WI38 (cell line): ENCODE data around the gene IL10.

Experiments
- H3K4me3 ChIP-seq: 2 replicates; pipeline ENCODE4 v1.5.1; 2011; ENCODE audit warnings: low read depth, mild to moderate bottlenecking, control low read depth, low read length
- TF ChIP-seq, protein P1 (sequence below): IDR thresholded peaks from 2 replicates; pipeline ENCODE4 v1.5.1; 2012; ENCODE audit warnings: low read depth, mild to moderate bottlenecking, control low read depth, low read length

Gene IL10

DNA sequence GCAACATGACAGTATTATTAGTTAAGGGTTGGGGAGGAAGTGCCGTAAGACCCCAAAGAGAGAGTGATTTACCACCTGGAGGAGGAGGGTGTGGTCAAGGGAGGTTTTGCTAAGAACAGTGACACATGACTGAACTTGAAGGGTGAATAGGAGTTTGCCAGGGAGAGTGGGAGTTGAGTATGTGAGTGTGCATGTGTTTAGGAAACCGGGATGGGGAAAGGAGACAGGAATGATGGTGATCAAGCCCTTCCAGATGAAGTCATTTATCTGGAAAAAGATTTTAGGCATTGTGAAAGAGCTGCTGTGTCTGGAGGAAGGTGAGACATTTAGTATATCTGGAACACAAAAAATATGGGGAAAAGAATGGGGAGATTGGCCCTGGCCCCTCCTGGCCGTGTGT, 28.1 kb upstream of the IL10 start:
- TF ChIP-seq, protein P1, sequence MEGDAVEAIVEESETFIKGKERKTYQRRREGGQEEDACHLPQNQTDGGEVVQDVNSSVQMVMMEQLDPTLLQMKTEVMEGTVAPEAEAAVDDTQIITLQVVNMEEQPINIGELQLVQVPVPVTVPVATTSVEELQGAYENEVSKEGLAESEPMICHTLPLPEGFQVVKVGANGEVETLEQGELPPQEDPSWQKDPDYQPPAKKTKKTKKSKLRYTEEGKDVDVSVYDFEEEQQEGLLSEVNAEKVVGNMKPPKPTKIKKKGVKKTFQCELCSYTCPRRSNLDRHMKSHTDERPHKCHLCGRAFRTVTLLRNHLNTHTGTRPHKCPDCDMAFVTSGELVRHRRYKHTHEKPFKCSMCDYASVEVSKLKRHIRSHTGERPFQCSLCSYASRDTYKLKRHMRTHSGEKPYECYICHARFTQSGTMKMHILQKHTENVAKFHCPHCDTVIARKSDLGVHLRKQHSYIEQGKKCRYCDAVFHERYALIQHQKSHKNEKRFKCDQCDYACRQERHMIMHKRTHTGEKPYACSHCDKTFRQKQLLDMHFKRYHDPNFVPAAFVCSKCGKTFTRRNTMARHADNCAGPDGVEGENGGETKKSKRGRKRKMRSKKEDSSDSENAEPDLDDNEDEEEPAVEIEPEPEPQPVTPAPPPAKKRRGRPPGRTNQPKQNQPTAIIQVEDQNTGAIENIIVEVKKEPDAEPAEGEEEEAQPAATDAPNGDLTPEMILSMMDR = no peak

DNA sequence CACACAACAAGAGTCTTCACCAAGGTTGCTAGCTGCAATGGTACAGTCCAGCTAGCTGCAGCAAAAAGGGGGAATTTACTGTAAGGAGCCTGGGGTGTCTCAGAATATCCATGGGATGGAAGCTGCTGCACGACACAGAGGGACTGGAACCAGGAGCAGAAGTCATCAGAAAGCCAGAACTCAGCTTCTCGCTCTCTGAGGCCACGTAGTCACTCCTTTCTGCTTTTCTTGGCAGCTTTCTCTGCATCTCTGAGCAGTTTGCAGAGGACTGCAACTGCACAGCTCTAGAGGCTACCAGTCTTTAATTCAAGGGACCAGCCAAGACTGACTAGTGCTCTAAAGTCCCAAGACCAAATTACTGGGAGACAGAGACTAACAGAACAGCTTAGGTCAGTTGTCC, 27.0 kb upstream of the IL10 start:
- no peak overlapping the region for H3K4me3 ChIP-seq
- TF ChIP-seq, protein P1 = no peak

More for the DNA sequence above, 28.1 kb upstream of the IL10 start:
- no peak overlapping the region for H3K4me3 ChIP-seq

DNA sequence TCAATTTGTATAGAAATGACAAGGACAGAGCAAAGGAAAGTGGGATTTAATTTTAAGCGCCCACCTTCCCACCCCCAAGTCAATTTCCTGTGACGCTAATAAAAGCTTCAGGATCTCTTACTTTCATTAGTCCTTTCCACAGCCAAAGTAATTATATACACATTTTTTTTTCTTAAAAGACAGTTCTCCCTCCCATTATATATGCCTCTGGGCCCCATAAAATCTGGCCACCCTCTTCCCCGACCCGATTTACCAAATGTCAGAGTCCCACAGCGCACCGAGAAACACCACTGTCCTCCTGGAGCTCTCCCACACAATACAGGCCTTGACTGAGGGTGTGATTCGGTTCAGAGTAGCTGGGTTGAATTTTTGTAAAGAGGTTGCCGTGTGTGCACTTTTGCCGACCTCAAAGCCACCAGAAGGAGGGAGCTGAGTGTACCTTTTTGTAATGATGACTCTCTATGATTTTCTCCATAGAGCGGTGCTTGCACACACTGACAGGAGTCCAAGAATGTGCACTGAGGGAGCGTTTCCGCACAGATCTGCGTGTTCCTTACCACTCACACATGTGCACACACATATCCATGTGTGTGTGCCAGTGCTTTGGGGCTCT, 26.2 kb upstream of the IL10 start:
- no peak overlapping the region for H3K4me3 ChIP-seq
- TF ChIP-seq, protein P1 = no peak

DNA sequence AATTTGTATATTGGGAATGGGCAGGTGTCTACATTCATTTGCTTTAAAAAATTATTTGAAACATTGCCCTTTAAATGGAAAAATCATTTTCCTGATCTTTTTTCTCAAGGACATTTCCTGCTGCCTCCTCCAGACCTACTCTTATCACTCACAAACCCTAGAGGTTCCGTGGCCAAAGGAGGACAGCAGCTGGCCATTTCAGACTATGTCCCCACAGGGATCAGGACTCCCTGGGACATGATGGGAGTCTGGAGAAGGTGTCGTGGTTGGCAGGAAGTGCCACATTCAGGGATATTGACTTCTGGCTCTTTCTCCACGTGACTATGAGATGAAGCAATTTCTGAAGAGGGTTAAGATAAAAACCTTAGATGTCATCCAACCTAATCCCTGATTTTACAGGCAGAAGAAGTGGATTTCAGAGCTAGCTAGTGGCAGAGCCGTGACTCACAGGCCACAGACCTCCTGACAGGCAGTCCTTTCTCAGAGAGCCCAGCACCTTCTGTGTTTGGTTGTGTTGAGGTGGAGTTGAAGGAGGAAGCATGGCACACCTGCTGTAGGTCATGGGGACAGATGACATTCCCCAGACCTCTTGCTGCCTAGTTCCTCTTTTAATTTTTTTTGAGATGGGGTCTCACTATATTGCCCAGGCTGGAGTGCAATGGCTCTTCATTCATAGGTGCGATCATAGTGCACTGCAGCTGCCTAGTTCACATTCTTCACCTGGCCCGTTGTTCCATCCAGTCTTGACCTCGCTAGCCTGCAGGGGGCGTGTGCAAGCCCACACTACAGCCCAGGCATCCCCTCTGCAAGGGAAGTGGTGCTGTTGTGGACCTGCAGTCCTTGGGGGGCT, 25.5 kb upstream of the IL10 start:
- no peak overlapping the region for H3K4me3 ChIP-seq

DNA sequence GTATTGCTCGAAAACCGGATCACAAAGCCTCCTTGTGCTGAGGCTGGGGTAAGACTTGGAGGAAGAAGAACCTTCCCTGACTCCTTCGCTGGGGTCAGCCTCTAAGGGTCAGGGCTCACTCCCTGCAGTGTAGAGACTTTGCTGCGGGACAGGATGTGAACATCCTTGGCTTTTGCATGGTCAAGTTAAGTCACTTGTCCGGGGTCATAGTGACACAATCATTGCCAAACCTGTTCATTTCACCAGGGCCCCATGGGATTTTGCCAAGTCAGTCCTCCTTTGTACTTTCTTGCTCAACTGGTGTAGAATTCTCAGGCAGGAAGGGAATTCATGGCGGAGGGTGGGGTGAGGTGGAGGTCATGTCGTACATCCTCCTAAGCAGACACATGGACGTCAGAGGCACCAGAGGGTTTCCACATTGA, 24.7 kb upstream of the IL10 start:
- TF ChIP-seq, protein P1 = no peak

More for the DNA sequence above, 25.5 kb upstream of the IL10 start:
- TF ChIP-seq, protein P1 = peak; percentile 46

DNA sequence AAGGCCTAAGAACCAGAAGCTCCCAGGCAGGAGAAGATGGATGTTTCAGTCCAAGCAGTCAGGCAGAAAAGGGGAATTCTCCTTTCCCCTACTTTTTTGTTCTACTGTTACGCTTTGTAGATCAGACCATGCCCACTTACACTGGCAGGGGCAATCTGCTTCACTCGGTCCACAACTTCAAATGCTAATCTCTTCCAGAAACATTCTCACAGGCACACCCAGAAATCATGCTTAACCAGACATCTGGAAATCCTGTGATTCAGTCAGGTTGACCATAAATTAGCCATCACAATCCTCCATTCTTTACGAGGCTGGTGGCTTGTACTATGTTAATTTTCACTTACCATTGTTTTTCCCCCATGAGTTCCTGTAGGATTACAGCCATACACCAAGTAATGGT, 23.8 kb upstream of the IL10 start:
- TF ChIP-seq, protein P1 = no peak
- H3K4me3 ChIP-seq = no peak overlapping the region

More for the DNA sequence above, 24.7 kb upstream of the IL10 start:
- no peak overlapping the region for H3K4me3 ChIP-seq

DNA sequence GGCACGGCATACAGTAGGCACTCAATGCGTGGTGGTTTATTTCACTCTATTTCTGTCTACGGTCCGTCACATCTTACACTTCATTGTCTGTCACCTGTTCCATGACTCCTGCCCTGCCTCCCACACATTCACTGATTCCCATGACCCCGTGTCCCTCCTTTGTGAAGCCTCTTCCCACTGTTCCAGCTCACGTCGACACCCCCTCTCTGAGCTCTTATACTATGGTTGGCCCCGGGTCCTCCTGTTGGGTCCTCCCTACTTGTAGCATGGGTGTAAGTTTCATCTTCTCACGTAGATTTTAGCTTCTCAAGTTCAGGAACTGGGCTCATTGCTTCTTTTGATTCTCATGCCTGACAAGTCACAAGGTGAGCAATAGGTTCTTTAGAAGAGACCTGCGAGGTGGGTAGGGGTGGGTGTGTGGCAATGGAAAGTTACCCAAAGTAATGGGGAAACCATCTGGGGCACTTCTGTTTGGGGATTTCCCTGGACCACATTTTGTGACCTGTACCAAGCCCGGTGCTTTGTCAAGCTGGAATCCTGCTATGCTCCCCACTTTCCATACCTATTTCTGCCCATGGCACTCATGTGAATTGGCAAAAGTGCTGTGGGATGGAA, 22.1 kb upstream of the IL10 start:
- H3K4me3 ChIP-seq = no peak overlapping the region
- TF ChIP-seq, protein P1 = no peak
